ENCODE data around the gene GBP4. TPM values are rescaled to one million over a fixed set of nuclear protein-coding genes. Genes with fewer than 3 reads are reported as not detected.

The GBP4 gene
- total RNA-seq, 1 experiment from 2014 or later = 0.05 TPM

GRCh38 chr1:89166705-89167104 is 32.0 kb downstream of the GBP4 start:
- TF ChIP-seq POLR2AphosphoS5 (IDR thresholded peaks at IDR 0.05; ENCODE audit: low read depth, low read length) (no peak), FOSL1 (IDR thresholded peaks at IDR 0.05; ENCODE audit: low read depth) (no peak), CBX3 (IDR thresholded peaks at IDR 0.05; ENCODE audit: low read depth) (no peak), CEBPB (IDR thresholded peaks at IDR 0.05; ENCODE audit: low read depth) (no peak), EZH2 (IDR thresholded peaks at IDR 0.05) (no peak), SP1 (IDR thresholded peaks at IDR 0.05; ENCODE audit: low read depth) (no peak), MAX (IDR thresholded peaks at IDR 0.05) (no peak), POLR2A (IDR thresholded peaks at IDR 0.05; ENCODE audit: borderline replicate concordance, extremely low read depth, insufficient read depth, insufficient read length) (no peak), ZFX (IDR thresholded peaks at IDR 0.05) (no peak), EGR1 (IDR thresholded peaks at IDR 0.05; ENCODE audit: low read depth) (no peak), SRF (IDR thresholded peaks at IDR 0.05; ENCODE audit: low read depth) (no peak), REST (IDR thresholded peaks at IDR 0.05; ENCODE audit: low read depth) (no peak), JUND (IDR thresholded peaks at IDR 0.05) (no peak), ZNF274 (IDR thresholded peaks at IDR 0.05; ENCODE audit: low read depth, low read length) (no peak)
- ATAC-seq (no peak), DNase-seq (ENCODE audit: low read depth, low spot score) (no peak)
- POLR2A ChIA-PET = no interaction called here
- no peaks in the 10 kb centered on the region for H4K20me1 ChIP-seq (ENCODE audit: insufficient read depth)
- H3K36me3 ChIP-seq (ENCODE audit: control insufficient read depth in 1 of 2, insufficient read depth in 2 of 2, low read length in 2 of 2) = no peaks in the 10 kb centered on the region
- H3K79me2 ChIP-seq (ENCODE audit: insufficient read depth, low read length) = no peaks in the 10 kb centered on the region
- H3K4me2 ChIP-seq (ENCODE audit: low read length) = no peak overlapping the region
- H3K27ac ChIP-seq (ENCODE audit: low read depth, low read length) = no peak overlapping the region
- no peak overlapping the region for H3K9ac ChIP-seq (ENCODE audit: low read length)
- H3K27me3 ChIP-seq (ENCODE audit: insufficient read depth, low read length) = no peaks in the 10 kb centered on the region
- no peak overlapping the region for H2AFZ ChIP-seq (ENCODE audit: low read depth, low read length, poor library complexity, severe bottlenecking)
- no TSS peak for BruUV-seq (replicated peaks)
- no peaks in the 10 kb centered on the region for H3K9me3 ChIP-seq (ENCODE audit: control insufficient read depth in 1 of 2, insufficient read depth in 1 of 2, low read depth in 1 of 2, low read length in 2 of 2)
- H3K4me1 ChIP-seq (ENCODE audit: control insufficient read depth in 1 of 2, insufficient read depth in 2 of 2, low read length in 2 of 2) = no peaks in the 10 kb centered on the region
- CTCF ChIA-PET = interaction anchor here (0.5 kb wide), 1 partner anchor 169 kb away, joined by 3 read pairs; no protein-coding TSS in a partner anchor
- H3K9me2 ChIP-seq (ENCODE audit: insufficient read depth) = no peaks in the 10 kb centered on the region
- H3K4me3 ChIP-seq (replicated peaks in 1 of 2; ENCODE audit: low read depth in 1 of 2, low read length in 2 of 2) = no peak overlapping the region
- intact Hi-C loops (cut with micrococcal nuclease) = no loop called here
- RAD21 ChIA-PET (ENCODE audit: low non-redundant PET in 1 of 2, low total read pairs in 2 of 2, uncharacterized antibody in 2 of 2, unreplicated experiment in 2 of 2) = no interaction called here

All from HCT116 (cell line).